ENCODE data around the gene ITGA7.

ITGA7 gene

DNA sequence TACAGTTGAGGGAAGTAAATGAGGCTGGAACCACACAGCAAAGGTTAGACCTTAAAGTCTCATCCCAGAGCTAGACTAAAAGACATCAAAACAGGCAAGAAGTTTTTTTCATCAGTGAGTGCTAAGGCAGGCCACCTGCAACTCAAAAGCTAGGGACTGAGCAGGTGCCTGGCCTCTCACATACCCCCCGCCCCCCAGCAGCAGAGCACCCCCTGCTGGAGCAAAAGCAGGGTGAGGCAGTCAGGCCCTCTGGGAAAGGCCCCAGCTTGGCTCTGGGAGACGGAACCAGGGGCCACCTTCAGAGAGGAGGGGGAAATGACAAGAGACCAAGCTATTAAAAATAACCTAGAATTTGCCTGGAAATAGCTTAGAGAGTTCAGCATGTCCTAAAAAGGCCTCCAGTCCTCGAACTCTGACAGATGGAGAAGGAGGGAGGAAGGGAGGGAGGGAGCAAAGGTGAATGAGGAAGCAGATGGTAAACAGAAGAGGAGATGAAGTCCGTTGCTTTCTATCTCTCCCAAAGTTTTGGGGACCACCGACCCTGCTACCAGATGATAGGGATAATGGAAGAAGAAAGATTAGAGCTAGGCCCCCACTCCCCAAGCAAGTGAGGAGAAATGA is 1.8 kb downstream of the ITGA7 start:
- no peak overlapping the region for H3K4me2 ChIP-seq (ENCODE audit: low read length)
- TF ChIP-seq CTCF (IDR thresholded peaks at IDR 0.05): no peak
- H3K4me1 ChIP-seq: no peaks in the 10 kb centered on the region
- no peak overlapping the region for H2AFZ ChIP-seq
- no peaks in the 10 kb centered on the region for H3K79me2 ChIP-seq
- no peak overlapping the region for H3K9ac ChIP-seq
- H3K27me3 ChIP-seq (ENCODE audit: control insufficient read depth, insufficient read depth, low read length): no peaks in the 10 kb centered on the region
- H3K9me3 ChIP-seq (ENCODE audit: control insufficient read depth, low read length): no peaks in the 10 kb centered on the region
- H3K36me3 ChIP-seq (ENCODE audit: control insufficient read depth, insufficient read depth, low read length): no peaks in the 10 kb centered on the region
- no peak overlapping the region for H3K27ac ChIP-seq
- no peak overlapping the region for H3K4me3 ChIP-seq (ENCODE audit: low read depth, low read length)

GRCh38 chr12:55704824-55705718 is 2.6 kb downstream of the ITGA7 start:
- no peak overlapping the region for H2AFZ ChIP-seq
- H3K79me2 ChIP-seq: no peaks in the 10 kb centered on the region
- no peak for TF ChIP-seq CTCF (IDR thresholded peaks at IDR 0.05)
- H3K4me2 ChIP-seq (ENCODE audit: low read length): no peak overlapping the region
- H3K4me3 ChIP-seq (ENCODE audit: low read depth, low read length): no peak overlapping the region
- no peaks in the 10 kb centered on the region for H3K27me3 ChIP-seq (ENCODE audit: control insufficient read depth, insufficient read depth, low read length)
- H3K27ac ChIP-seq: no peak overlapping the region
- H3K9me3 ChIP-seq (ENCODE audit: control insufficient read depth, low read length): no peaks in the 10 kb centered on the region
- H3K36me3 ChIP-seq (ENCODE audit: control insufficient read depth, insufficient read depth, low read length): no peaks in the 10 kb centered on the region
- H3K4me1 ChIP-seq: no peaks in the 10 kb centered on the region
- H3K9ac ChIP-seq: no peak overlapping the region

GRCh38 chr12:55703901-55704761 is 3.6 kb downstream of the ITGA7 start:
- TF ChIP-seq CTCF (IDR thresholded peaks at IDR 0.05): no peak
- H3K4me2 ChIP-seq (ENCODE audit: low read length): no peak overlapping the region
- no peaks in the 10 kb centered on the region for H3K9me3 ChIP-seq (ENCODE audit: control insufficient read depth, low read length)
- no peaks in the 10 kb centered on the region for H3K27me3 ChIP-seq (ENCODE audit: control insufficient read depth, insufficient read depth, low read length)
- H2AFZ ChIP-seq: no peak overlapping the region
- H3K36me3 ChIP-seq (ENCODE audit: control insufficient read depth, insufficient read depth, low read length): no peaks in the 10 kb centered on the region
- no peak overlapping the region for H3K9ac ChIP-seq
- H3K4me3 ChIP-seq (ENCODE audit: low read depth, low read length): no peak overlapping the region
- no peaks in the 10 kb centered on the region for H3K79me2 ChIP-seq
- H3K27ac ChIP-seq: no peak overlapping the region
- no peaks in the 10 kb centered on the region for H3K4me1 ChIP-seq

DNA sequence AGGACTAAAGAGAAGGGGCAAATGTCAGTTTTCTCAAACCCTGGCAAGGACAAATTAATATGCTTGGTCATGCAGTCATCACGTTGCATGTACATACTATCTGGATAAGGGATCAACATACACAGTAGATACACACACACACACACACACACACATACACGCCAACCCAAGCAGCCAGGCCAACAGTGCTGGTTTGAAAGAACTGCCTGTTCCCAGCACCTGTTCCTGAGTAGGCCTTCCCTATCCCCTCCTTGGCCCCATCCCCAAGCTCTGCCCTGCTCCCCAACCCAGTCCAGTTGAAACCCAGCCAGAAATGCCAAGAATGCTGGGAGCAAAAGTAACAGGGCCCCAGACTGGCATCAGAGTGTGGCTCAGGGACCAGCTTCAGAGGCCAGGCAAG is 4.4 kb downstream of the ITGA7 start:
- Histone ChIP-seq H3K4me2 (ENCODE audit: low read length) (no peak overlapping the region), H2AFZ (no peak overlapping the region), H3K27me3 (ENCODE audit: control insufficient read depth, insufficient read depth, low read length) (no peaks in the 10 kb centered on the region), H3K9me3 (ENCODE audit: control insufficient read depth, low read length) (no peaks in the 10 kb centered on the region), H3K9ac (no peak overlapping the region), H3K27ac (no peak overlapping the region), H3K36me3 (ENCODE audit: control insufficient read depth, insufficient read depth, low read length) (no peaks in the 10 kb centered on the region), H3K79me2 (no peaks in the 10 kb centered on the region), H3K4me3 (ENCODE audit: low read depth, low read length) (no peak overlapping the region), H3K4me1 (no peaks in the 10 kb centered on the region)
- TF ChIP-seq CTCF (IDR thresholded peaks at IDR 0.05): no peak
